CD4-positive, alpha-beta T cell (primary cell): ENCODE measurements around the gene AFG1L. TPM values are rescaled to one million over a fixed set of nuclear protein-coding genes. Genes with fewer than 3 reads are reported as not detected.

Experiments used
- ATAC-seq: fragments of 200-7000 bp; cut with Tn5 transposase; one replicate; pipeline ENCODE4 v1.10.0; 2022; ENCODE audit warnings: mild to moderate bottlenecking; ENCODE audit not compliant: poor library complexity
- CTCF ChIA-PET: fragments of 350-600 bp; sonication (Branson Sonifier 250); formaldehyde crosslinking; loops from one replicate; lab custom pipeline; 2021; ENCODE audit warnings: antibody characterized with exemption, inconsistent platforms; lab: Charles Lee
- POLR2A ChIA-PET: fragments of 350-600 bp; sonication (Branson Sonifier 250); formaldehyde crosslinking; loops from one replicate; lab custom pipeline; 2021; ENCODE audit warnings: antibody characterized with exemption, inconsistent platforms; lab: Charles Lee
- DNase-seq, 14 experiments: peaks; one replicate each; pipeline ENCODE4 v3.0.0-alpha.2; 2013 to 2020; ENCODE audit warnings: mixed read lengths in 2 of 14
- H3K27ac ChIP-seq, 2 donors: one replicate each; pipeline versions ENCODE4 v1.5.1 to v1.7.0; 2013; ENCODE audit warnings: low read length in 2 of 2, low read depth in 1 of 2, mild to moderate bottlenecking in 1 of 2
- H3K27me3 ChIP-seq, 2 experiments: 1 replicate in 1 of 2; 2 replicates in 1 of 2; pipeline versions ENCODE4 v1.6.1 to v1.7.0; 2013; ENCODE audit warnings: low read length in 2 of 2, control low read depth in 1 of 2, mild to moderate bottlenecking in 1 of 2, moderate library complexity in 1 of 2; ENCODE audit not compliant: insufficient read depth in 2 of 2, control insufficient read depth in 1 of 2
- H3K36me3 ChIP-seq: one replicate; pipeline ENCODE4 v1.6.1; 2013; ENCODE audit warnings: low read length, control low read depth; ENCODE audit not compliant: insufficient read depth
- H3K4me1 ChIP-seq: one replicate; pipeline ENCODE4 v1.6.1; 2013; ENCODE audit warnings: low read length, control low read depth; ENCODE audit not compliant: insufficient read depth
- H3K4me3 ChIP-seq: one replicate; pipeline ENCODE4 v1.5.1; 2013; ENCODE audit warnings: mild to moderate bottlenecking, low read length, moderate library complexity
- H3K9me3 ChIP-seq, 2 experiments: 1 replicate in 1 of 2; 2 replicates in 1 of 2; pipeline versions ENCODE4 v1.6.1 to v1.7.0; 2013; ENCODE audit warnings: low read length in 2 of 2, mild to moderate bottlenecking in 2 of 2, control low read depth in 1 of 2, moderate library complexity in 1 of 2; ENCODE audit not compliant: control insufficient read depth in 1 of 2, insufficient read depth in 1 of 2
- H3K27ac Mint-ChIP-seq: one replicate; pipeline ENCODE4 v1.8.0; 2020; ENCODE audit warnings: mixed read lengths
- H3K27me3 Mint-ChIP-seq: one replicate; pipeline ENCODE4 v1.8.0; 2021; ENCODE audit warnings: mixed read lengths
- H3K36me3 Mint-ChIP-seq: one replicate; pipeline ENCODE4 v1.8.0; 2021; ENCODE audit warnings: low read depth, mixed read lengths
- H3K4me1 Mint-ChIP-seq: one replicate; pipeline ENCODE4 v1.8.0; 2021; ENCODE audit warnings: low read depth, mixed read lengths
- H3K4me3 Mint-ChIP-seq: one replicate; pipeline ENCODE4 v1.8.0; 2020; ENCODE audit warnings: mild to moderate bottlenecking, mixed read lengths
- H3K9me3 Mint-ChIP-seq: one replicate; pipeline ENCODE4 v1.8.0; 2020; ENCODE audit warnings: mixed read lengths
- CTCF ChIP-seq: fragments of 200-600 bp; IDR thresholded peaks from one replicate; pipeline ENCODE4 v1.8.0; 2022; ENCODE audit warnings: antibody characterized with exemption, mild to moderate bottlenecking
- intact Hi-C, 2 experiments: fragments of 100-400 bp; cut with DNase I in 1 of 2; cut with micrococcal nuclease in 1 of 2; formaldehyde crosslinking; loops; one replicate each; pipeline versions ENCODE4 v1.15.1 to v1.9.0; 2023 to 2025; cut with DNase I, micrococcal nuclease
- total RNA-seq, 174 experiments: library from RNA in 2 of 174; stranded (reverse) in 2 of 174; gene quantifications; one replicate each; pipeline ENCODE4 v1.2.3 and lab custom pipeline; 2021 to 2026

Gene AFG1L
- total RNA-seq, 2 experiments from 2014 or later, result 3.0 to 3.9 TPM

- H3K9me3 ChIP-seq, result no peaks in the 10 kb centered on the region
- Mint-ChIP-seq H3K4me3 (no peak overlapping the region), H3K27ac (no peak overlapping the region), H3K36me3 (no peaks in the 10 kb centered on the region), H3K9me3 (no peaks in the 10 kb centered on the region), H3K4me1 (peaks cover 7% of the 10 kb centered on the region), H3K27me3 (peaks cover 5% of the 10 kb centered on the region)
- intact Hi-C loops, result loop anchor here (1.0 to 5.0 kb wide), 7 partner anchors 240 to 1850 kb away; no protein-coding TSS in a partner anchor
- ChIA-PET POLR2A (interaction anchor here (0.6 to 2.9 kb wide), 8 partner anchors 9 to 917 kb away, joined by 3 to 32 read pairs (median 4); partner anchors contain the start of gene ARMC2), CTCF (interaction anchor here (0.6 to 3.6 kb wide), 11 partner anchors 9 to 1497 kb away, joined by 3 to 50 read pairs (median 4); no protein-coding TSS in a partner anchor)
- H3K36me3 ChIP-seq, result no peaks in the 10 kb centered on the region
- peak; percentile 89 for TF ChIP-seq CTCF
- H3K27me3 ChIP-seq, result no peaks in the 10 kb centered on the region
- DNase-seq (peak; percentile 56 to 88 (median 61)), ATAC-seq (peak; percentile 91)
- no peak overlapping the region for H3K27ac ChIP-seq
- H3K4me1 ChIP-seq, result peaks cover 12% of the 10 kb centered on the region
- no peak overlapping the region for H3K4me3 ChIP-seq
These were observed 247.2 kb downstream of the AFG1L start for GRCh38 chr6:108541843-108542759.

GRCh38 chr6:108543175-108543940 lies 248.5 kb downstream of the AFG1L start:
- H3K36me3 Mint-ChIP-seq, result no peaks in the 10 kb centered on the region
- peaks cover 5% of the 10 kb centered on the region for H3K27me3 Mint-ChIP-seq
- no peak overlapping the region for H3K4me3 Mint-ChIP-seq
- Histone ChIP-seq H3K9me3 (no peaks in the 10 kb centered on the region), H3K27me3 (no peaks in the 10 kb centered on the region), H3K27ac (no peak overlapping the region), H3K4me1 (peaks cover 12% of the 10 kb centered on the region), H3K4me3 (no peak overlapping the region), H3K36me3 (no peaks in the 10 kb centered on the region)
- H3K9me3 Mint-ChIP-seq, result no peaks in the 10 kb centered on the region
- H3K4me1 Mint-ChIP-seq, result peaks cover 7% of the 10 kb centered on the region
- ChIA-PET POLR2A (interaction anchor here (1.6 to 2.4 kb wide), 3 partner anchors 8 to 16 kb away, joined by 3 to 10 read pairs (median 5); no protein-coding TSS in a partner anchor), CTCF (interaction anchor here (2.9 to 3.6 kb wide), 2 partner anchors 14 to 530 kb away, joined by 17 to 50 read pairs; no protein-coding TSS in a partner anchor)
- intact Hi-C loops, result loop anchor here (2.0 to 5.0 kb wide), 3 partner anchors 349 to 1849 kb away; no protein-coding TSS in a partner anchor
- TF ChIP-seq CTCF, result no peak
- no peak for DNase-seq
- ATAC-seq, result no peak
- no peak overlapping the region for H3K27ac Mint-ChIP-seq

GRCh38 chr6:108544606-108545005 lies 249.8 kb downstream of the AFG1L start:
- Histone ChIP-seq H3K9me3 (no peaks in the 10 kb centered on the region), H3K27ac (no peak overlapping the region), H3K27me3 (no peaks in the 10 kb centered on the region), H3K36me3 (no peaks in the 10 kb centered on the region), H3K4me3 (no peak overlapping the region), H3K4me1 (peaks cover 12% of the 10 kb centered on the region)
- H3K4me3 Mint-ChIP-seq, result no peak overlapping the region
- H3K9me3 Mint-ChIP-seq, result no peaks in the 10 kb centered on the region
- DNase-seq, result no peak
- ATAC-seq, result no peak
- ChIA-PET CTCF (interaction anchor here (3.6 kb wide), 1 partner anchor 528 kb away, joined by 50 read pairs; no protein-coding TSS in a partner anchor), POLR2A (no interaction called here)
- no peak overlapping the region for H3K27ac Mint-ChIP-seq
- intact Hi-C loops, result loop anchor here (5.0 kb wide), 2 partner anchors 463 to 1848 kb away; no protein-coding TSS in a partner anchor
- H3K36me3 Mint-ChIP-seq, result no peaks in the 10 kb centered on the region
- H3K4me1 Mint-ChIP-seq, result peaks cover 7% of the 10 kb centered on the region
- H3K27me3 Mint-ChIP-seq, result peaks cover 5% of the 10 kb centered on the region
- no peak for TF ChIP-seq CTCF
